GM19240 (cell line): ENCODE data around the gene KCNK18.

Source experiments
- DNase-seq: peaks from one replicate; pipeline ENCODE4 v3.0.0; 2011; ENCODE audit warnings: low spot score; ENCODE audit not compliant: insufficient read length

KCNK18 gene

GRCh38 chr10:117197189-117197588 lies at the start of gene KCNK18:
Gene KCNK18, plus strand, starts transcription at chr10:117197489. Its CDS starts 0 bp downstream, at chr10:117197489.
- DNase-seq: no peak

DNA sequence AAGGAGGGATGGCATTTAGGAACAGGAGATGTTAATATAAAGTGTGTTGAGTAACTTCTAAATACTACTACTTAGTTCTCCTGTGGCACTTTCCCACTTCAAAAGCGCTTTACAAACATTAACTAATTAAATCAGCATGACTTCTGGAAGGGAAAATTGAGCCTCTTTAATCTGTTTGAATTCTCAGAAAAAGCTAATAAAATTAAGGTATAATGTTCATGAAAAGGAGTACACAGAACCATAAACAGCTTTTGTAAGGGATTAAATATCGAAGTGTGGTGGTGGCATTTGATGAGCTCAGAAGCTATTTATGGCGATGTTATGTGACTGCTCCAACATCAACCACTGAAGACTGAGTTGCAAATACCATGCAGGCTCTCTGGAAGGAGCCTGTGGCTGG lies 49.0 kb upstream of the KCNK18 start:
- DNase-seq: no peak

- DNase-seq: no peak
These were observed 44.6 kb upstream of the KCNK18 start for GRCh38 chr10:117152668-117153067.

- DNase-seq: no peak
These were observed 39.0 kb upstream of the KCNK18 start for GRCh38 chr10:117158297-117158696.

GRCh38 chr10:117159390-117159789 lies 37.9 kb upstream of the KCNK18 start:
- DNase-seq: no peak

- DNase-seq: no peak
These were observed 36.7 kb upstream of the KCNK18 start for GRCh38 chr10:117160567-117160966.

GRCh38 chr10:117161386-117162033 lies 35.8 kb upstream of the KCNK18 start:
- DNase-seq: no peak

DNA sequence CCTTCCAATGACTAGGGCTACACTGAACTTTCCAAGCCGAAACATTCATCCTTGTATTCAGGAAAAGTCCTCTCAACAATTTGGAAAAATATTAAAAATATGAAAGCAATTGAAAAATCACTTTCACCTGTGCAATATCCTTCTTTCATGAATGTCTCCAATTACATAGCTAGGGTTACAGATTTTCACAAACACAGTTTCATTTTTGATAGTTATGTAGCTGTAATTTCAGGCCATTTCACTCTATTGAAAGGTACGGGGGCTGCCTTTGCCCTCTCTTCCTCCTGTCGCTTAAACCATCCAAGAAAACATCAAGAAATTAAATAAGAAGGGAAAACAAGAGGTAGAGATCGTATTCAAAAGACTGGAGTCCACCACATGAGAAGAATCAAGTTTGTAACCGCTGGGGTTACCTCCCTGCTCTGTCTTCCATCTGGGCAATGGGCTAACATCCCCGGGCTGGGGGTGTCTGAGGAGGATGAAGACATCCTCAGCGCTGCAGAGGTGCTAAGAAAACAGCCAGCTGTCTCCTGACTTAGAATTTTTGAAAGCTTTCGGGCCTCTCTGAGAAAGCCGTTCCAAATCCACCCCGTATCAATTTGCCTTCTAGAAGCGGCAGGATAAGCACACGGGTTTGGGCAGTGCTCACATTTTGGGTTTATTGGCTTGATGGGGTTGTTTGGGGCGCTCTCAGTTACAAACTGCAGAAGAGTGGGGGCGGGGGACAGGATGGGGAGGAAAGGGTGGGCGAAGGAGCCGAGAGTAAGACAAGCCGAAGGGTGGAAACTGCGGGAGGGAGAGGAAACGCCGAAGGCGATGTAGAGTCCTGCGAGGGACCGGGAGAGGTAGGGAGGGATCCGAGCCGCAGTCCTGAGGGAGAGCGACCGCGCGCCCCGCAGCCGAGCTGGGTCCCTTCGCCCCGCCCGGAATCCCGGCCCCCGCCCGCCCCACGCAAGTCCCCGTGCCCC lies 34.9 kb upstream of the KCNK18 start:
- DNase-seq: no peak

DNA sequence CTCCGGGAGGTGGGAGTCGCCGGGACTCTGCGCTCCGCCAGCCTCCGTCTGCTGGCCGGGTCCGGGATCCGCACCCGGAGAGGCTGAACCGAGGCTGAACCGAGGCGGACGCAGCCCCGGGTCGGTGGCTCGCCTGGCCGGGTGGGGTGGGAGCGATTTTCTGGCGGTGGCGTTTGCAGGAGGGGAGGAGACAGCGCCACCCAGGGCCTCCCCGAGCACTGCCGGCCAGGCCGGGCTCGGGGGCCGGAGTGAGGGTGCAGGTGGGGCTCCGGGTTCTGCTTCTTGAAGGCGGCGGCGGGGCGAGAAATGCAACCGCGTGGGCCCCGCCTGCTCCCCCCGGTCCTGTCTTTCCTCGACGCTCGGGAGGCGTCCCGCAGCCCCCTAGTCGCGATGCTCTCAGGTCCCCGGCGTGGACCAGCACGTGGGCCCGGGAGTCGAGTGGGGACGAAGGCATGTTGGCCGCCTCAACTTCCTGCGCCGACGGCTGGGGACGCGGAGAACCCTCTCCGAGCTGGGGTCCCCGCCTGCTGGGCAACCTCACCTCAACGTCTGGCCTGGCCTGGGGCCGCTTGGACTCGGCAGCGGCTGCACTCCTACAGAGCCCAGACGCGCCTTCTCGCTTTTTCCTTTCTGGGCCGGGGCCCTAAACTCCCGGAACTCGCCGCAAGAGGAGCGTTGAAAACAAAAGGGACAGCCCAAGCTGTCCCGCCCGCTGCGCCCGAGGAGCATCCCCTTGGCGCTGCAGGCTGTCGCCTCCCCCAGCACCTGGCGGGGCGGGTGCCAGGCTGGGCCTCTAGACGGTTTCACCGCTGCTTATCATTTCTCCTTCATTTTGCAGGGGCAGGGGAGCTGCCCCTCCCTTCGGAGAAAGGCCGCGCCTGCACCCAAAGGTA lies 34.0 kb upstream of the KCNK18 start:
- no peak for DNase-seq

DNA sequence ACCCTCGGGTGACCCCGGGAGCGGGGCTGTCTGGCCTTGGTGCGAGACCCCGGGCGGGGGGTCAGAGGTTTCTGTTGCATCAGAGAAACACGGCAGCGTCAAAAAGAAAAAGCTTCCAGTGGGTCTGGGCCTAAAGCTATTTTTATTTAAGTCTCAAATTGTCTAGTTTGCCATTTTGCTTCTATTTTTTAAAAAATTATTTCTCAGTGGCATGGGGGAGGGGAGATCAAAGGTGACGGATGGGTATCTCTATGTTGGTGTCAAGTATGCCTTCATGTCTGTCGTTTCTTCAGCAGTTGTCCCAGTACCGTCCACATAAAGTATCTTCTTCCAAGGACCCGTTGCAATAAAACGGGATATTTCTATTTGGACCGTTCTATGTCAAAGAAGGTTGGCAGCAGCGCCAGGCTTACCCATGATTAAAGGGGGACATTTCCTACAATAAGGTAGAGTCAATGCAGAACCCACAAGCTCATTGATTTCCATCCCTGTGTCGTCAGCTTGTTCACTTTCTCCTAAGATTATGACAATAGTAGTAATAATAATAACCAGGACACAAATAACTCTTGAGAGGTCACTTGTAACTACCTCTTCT lies 33.2 kb upstream of the KCNK18 start:
- DNase-seq: no peak

DNA sequence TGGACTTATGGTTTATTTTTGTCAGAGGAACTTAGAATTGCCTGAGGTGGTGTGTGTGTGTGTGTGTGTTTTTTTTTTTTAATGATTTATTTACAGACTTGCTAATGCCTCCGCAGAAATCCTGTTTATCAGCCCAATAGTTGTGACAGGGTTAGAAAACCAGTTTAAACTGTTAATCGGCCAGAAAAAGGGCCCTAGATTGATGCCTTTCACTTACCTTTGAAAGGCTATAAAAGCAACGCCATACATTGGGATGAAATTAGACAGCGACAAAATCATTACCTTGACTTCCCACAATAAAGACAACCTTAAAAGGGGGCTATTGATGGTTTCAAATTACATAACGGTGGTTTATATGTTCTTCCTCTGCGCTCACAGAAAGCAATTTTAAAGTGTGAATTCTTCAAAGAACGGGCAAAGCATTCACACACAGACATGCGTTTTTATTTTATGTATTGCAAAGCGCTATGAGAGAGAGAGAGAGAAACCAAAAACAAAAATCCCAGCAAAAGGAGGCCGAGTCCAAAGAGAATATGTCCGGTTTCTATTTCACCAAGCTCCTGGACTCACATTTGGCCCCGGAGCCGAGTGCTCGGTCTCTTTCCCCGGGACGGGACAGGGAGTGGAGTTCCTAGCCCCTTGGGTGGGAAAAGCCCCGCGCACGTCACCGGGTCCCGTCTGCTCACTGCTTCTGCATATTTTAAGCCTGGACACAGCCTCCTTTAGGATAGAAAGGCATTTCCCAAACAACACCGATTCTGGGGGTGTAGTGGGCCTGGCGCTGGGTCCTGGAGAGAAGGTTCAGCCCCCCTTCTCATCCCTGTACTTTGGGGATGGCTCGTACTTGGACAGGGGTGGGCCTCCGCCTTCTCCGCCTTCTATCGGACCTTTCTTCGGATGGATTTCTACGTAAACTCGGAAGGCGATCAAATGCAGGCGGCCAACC lies 32.4 kb upstream of the KCNK18 start:
- no peak for DNase-seq

DNA sequence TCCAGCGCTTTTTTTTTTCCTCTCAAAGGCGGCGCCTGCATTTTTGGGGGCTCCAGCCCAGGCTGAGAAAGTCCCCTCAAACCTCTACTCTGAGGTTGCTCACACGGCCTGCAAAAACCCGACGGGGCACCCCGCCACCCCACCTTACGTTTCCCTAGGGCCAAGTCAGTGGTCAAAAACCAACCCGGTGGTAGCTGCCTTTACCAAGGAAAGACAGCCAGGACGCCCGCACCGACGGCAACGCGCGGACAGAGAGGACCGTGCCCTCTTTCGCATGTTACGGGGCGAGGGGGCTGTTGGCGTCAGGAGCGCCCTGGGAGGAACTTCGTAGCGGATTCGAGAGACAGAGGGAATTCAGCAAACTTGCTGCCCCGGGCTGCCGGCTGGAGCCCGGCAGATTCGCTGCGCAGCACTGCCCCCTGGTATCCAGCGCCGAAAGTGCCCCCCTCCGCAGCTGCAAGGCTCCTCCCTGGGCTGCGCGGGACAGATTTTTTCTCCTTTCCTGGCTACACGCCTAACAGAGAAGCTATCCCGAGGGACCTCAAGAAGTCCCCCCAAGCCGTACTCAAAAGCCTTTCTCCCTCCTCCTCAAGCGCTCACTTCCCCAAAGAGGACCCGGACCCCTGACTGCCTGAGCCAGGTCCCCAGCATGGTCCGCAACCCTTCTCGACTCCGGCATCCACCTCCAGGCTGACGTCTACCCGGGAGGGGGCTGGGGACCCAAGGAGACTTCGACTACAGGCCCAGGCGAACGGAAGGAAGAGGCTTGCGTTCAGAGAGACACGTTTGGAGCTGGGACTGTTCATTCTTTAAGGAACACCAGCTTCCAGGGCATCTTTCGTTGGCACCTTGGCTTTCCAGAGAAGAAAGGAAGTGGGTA lies 31.5 kb upstream of the KCNK18 start:
- DNase-seq: no peak

- no peak for DNase-seq
These were observed 30.6 kb upstream of the KCNK18 start for GRCh38 chr10:117166418-117167345.

GRCh38 chr10:117167346-117167788 lies 29.9 kb upstream of the KCNK18 start:
- DNase-seq: no peak

GRCh38 chr10:117167789-117168674 lies 29.3 kb upstream of the KCNK18 start:
- peak; percentile 40 for DNase-seq

DNA sequence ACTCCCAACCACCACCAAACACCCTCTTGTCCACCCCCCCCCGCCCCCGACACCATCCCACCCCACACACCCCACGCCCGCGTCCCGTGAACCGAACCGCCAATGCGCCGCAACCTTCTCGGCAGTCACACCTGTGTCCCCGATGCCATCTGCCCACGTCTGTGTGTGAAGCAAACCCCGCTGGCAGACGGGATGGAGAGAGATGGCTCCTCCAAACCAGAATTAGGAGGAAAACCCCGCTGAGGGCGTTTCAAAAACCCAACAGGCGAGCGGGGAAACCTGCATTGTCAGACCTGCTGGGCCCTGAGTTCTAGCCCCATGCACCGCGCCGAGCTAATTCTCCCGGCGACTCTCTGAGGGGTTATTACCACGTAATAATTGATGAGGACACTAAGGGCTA lies 28.6 kb upstream of the KCNK18 start:
- DNase-seq: no peak

DNA sequence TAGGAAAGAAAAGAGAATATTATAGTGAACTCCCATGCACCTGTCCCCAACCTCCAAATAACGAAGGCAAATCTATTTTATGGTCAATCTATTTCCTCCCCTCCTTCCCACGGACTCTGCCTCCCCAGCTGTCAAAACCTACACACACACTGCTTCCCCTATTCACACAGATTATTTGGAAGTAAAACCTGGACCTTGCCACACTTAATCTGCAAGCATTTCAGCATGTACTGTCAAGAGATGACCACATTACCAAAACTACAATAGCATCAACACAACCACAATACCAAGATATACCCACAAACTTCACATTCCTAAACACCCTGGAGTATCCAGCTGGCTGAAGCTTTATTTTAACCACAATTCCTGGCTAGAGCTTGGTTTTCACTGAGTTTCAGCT lies 27.8 kb upstream of the KCNK18 start:
- no peak for DNase-seq
